ENCODE measurements around the gene F10. TPM values are rescaled to one million over a fixed set of nuclear protein-coding genes. Genes with fewer than 3 reads are reported as not detected.

Gene F10
- total and polyA plus RNA-seq, 2 of the 13 experiments (the other 11 are each of a cell fraction or from before 2014, with no cell fraction given): 58.4 to 237 TPM

DNA sequence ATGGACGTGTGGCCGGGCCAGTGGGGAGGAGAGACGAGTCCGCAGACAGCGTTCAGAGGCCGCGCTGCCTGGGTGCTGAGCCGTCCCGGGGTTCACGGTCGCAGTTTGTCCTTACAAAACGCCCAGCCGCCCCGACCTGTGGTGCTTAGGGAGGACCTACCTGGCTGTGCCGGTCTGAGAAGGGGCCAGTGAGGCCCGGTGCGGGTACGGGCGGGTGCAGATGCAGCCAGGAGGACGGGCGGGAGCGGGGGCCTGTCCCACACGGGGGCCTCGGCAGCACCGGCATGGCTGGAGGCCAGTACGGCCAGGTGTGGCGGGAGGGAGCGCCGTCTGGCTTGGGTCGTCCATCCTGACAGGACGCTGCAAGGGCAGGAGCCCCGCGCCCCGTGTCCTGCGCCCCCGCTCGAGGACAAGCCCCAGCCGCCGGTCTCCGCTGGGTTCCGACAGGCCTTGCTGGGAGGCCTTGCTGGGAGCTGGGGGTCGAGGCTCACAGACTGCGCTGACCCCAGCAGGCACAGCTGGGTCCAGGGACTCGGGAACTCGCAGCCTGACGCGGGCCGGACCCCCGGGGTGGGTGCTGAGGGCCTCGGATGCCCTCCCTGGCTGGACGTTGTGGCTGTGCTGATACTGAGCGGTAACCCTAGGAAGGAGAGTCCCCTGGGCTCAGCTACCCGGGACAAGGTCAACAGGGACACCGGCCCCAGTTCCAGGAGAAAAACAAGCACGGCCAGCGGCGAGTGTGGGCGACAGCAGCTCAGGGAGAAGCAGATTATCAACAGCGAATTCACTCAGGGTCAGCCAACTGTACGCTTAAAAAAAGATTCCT lies 30.6 kb downstream of the F10 start:
- Histone ChIP-seq H3K36me3 (replicated peaks in 1 of 2; ENCODE audit: control insufficient read depth in 1 of 2, insufficient read depth in 2 of 2, low read length in 2 of 2) (peaks cover 0 to 2% of the 10 kb centered on the region in 2 experiments; a peak in 2 of 5 replicates), H3K9me3 (ENCODE audit: low read length) (0 out of 2 replicates have a peak, but pooled peaks cover 5% of the 10 kb centered on the region), H3K27ac (ENCODE audit: extremely low read length, insufficient read depth, low read length) (peak overlapping the region; percentile 92), H3K9ac (ENCODE audit: insufficient read depth, low read depth, low read length) (peak overlapping the region; percentile 93), H3K27me3 (ENCODE audit: control insufficient read depth in 1 of 2, insufficient read depth in 2 of 2, low read length in 2 of 2) (no peaks in the 10 kb centered on the region), H4K20me1 (ENCODE audit: insufficient read depth, low read length) (no peaks in the 10 kb centered on the region), H2AFZ (ENCODE audit: low read length) (no peak overlapping the region), H3K4me2 (ENCODE audit: low read depth, low read length) (peak overlapping the region; percentile 88), H3K4me1 (ENCODE audit: insufficient read depth, low read length) (peaks cover 87% of the 10 kb centered on the region), H3K4me3 (replicated peaks in 1 of 3; ENCODE audit: insufficient read depth in 1 of 3, low read depth in 2 of 3, low read length in 3 of 3) (peak overlapping the region; percentile 69 to 81 (median 76)), H3K79me2 (ENCODE audit: insufficient read depth, low read length) (peaks cover 32% of the 10 kb centered on the region)
- WGBS (ENCODE audit: low lambda C conversion rate): 21% methylated on average over 15 of the region's 60 CpGs
- in situ Hi-C loops (cut with HindIII; ENCODE audit: extremely low pct_ligation_motif_present, low pct_unique_long_range_greater_than_20kb): no loop called here
- CTCF ChIA-PET (ENCODE audit: low intra/inter-chr PET ratio, low total read pairs): no interaction called here
- intact Hi-C loops (cut with micrococcal nuclease; ENCODE audit: unreplicated experiment): no loop called here
- POLR2A ChIA-PET: interaction anchor here (0.8 to 2.1 kb wide), 4 partner anchors 26 to 56 kb away, joined by 3 to 18 read pairs (median 10); partner anchors contain the start of genes CUL4A, F10 and PCID2
- DNase-seq (ENCODE audit: low spot score) (peak; percentile 35), FAIRE-seq (no peak), ATAC-seq (peak; percentile 62)
- BruUV-seq (replicated peaks): TSS peak; percentile 91
- TF ChIP-seq ZNF101 (CRISPR knock-in tag; IDR thresholded peaks at IDR 0.05; ENCODE audit: borderline replicate concordance, low read depth) (no peak), STAG1 (CRISPR knock-in tag; IDR thresholded peaks at IDR 0.05) (no peak), ZFX (CRISPR knock-in tag; IDR thresholded peaks at IDR 0.05; ENCODE audit: low read depth) (peak; percentile 87), BCL3 (CRISPR knock-in tag; IDR thresholded peaks at IDR 0.05) (peak; percentile 24; the same call in 1 of the 2 replicates), KDM3A (CRISPR knock-in tag; IDR thresholded peaks at IDR 0.05; ENCODE audit: low read depth) (no peak), MLLT10 (CRISPR knock-in tag; IDR thresholded peaks at IDR 0.05) (no peak), CENPT (CRISPR knock-in tag; IDR thresholded peaks at IDR 0.05; ENCODE audit: low read depth) (peak; percentile 83), ZNF292 (CRISPR knock-in tag; IDR thresholded peaks at IDR 0.05; ENCODE audit: borderline replicate concordance, low read depth) (no peak), ZNF160 (CRISPR knock-in tag; IDR thresholded peaks at IDR 0.05) (no peak; the same call in 1 of the 2 replicates), THYN1 (CRISPR knock-in tag; IDR thresholded peaks at IDR 0.05; ENCODE audit: borderline replicate concordance, low read depth) (no peak), ZNF761 (CRISPR knock-in tag; conservative IDR thresholded peaks at IDR 0.05) (0 out of 2 replicates have a peak, but pooled peaks have one; percentile 54), ZKSCAN5 (CRISPR knock-in tag; IDR thresholded peaks at IDR 0.05) (no peak), HOXA3 (CRISPR knock-in tag; IDR thresholded peaks at IDR 0.05) (peak; percentile 41; the same call in 1 of the 2 replicates), SKI (IDR thresholded peaks at IDR 0.05; ENCODE audit: partially characterized antibody) (peak; percentile 10), ZNF7 (CRISPR knock-in tag; IDR thresholded peaks at IDR 0.05) (no peak), TRIM22 (IDR thresholded peaks at IDR 0.05) (no peak), ZNF367 (CRISPR knock-in tag; IDR thresholded peaks at IDR 0.05; ENCODE audit: borderline replicate concordance) (no peak)
- TF ChIP-seq, protein P1, sequence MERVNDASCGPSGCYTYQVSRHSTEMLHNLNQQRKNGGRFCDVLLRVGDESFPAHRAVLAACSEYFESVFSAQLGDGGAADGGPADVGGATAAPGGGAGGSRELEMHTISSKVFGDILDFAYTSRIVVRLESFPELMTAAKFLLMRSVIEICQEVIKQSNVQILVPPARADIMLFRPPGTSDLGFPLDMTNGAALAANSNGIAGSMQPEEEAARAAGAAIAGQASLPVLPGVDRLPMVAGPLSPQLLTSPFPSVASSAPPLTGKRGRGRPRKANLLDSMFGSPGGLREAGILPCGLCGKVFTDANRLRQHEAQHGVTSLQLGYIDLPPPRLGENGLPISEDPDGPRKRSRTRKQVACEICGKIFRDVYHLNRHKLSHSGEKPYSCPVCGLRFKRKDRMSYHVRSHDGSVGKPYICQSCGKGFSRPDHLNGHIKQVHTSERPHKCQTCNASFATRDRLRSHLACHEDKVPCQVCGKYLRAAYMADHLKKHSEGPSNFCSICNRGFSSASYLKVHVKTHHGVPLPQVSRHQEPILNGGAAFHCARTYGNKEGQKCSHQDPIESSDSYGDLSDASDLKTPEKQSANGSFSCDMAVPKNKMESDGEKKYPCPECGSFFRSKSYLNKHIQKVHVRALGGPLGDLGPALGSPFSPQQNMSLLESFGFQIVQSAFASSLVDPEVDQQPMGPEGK (CRISPR knock-in tag; IDR thresholded peaks at IDR 0.05): no peak; the same call in none of the 2 replicates
